Stimulated activated naive B cell treated with anti-CD40 and anti-IgM and Interleukin-4, amounts not matched to agents 10 μg/mL and 1 μg/mL and 100 μg/mL, for 72 hours (primary cell): ENCODE results near the gene DSCAML1.

Experiments used
- ATAC-seq, 2 donors: fragments of 150-1000 bp; cut with Tn5 transposase; replicated peaks; 2 replicates each; pipeline ENCODE4 v1.10.0; 2021; ENCODE audit warnings: moderate library complexity in 1 of 2
- DNase-seq: peaks from one replicate; pipeline ENCODE4 v3.0.0; 2021
- H3K27ac Mint-ChIP-seq: one replicate; pipeline ENCODE4 v1.8.0; 2022; ENCODE audit warnings: mild to moderate bottlenecking, mixed read lengths
- H3K27me3 Mint-ChIP-seq, 2 donors: one replicate each; pipeline ENCODE4 v1.8.0; 2022; ENCODE audit warnings: mixed read lengths in 2 of 2
- H3K36me3 Mint-ChIP-seq, 2 donors: one replicate each; pipeline ENCODE4 v1.8.0; 2022; ENCODE audit warnings: mixed read lengths in 2 of 2, mild to moderate bottlenecking in 1 of 2
- H3K4me1 Mint-ChIP-seq, 2 donors: one replicate each; pipeline ENCODE4 v1.8.0; 2022; ENCODE audit warnings: mixed read lengths in 2 of 2, mild to moderate bottlenecking in 1 of 2
- H3K4me3 Mint-ChIP-seq, 2 donors: one replicate each; pipeline ENCODE4 v1.8.0; 2022; ENCODE audit warnings: mild to moderate bottlenecking in 2 of 2, mixed read lengths in 2 of 2, moderate library complexity in 1 of 2
- H3K9me3 Mint-ChIP-seq, 2 donors: one replicate each; pipeline ENCODE4 v1.8.0; 2022; ENCODE audit warnings: mixed read lengths in 2 of 2, mild to moderate bottlenecking in 1 of 2

The DSCAML1 gene

GRCh38 chr11:117378976-117379865 is 417.8 kb downstream of the DSCAML1 start:
- Mint-ChIP-seq H3K27ac (no peak overlapping the region), H3K4me1 (peaks cover 0 to 2% of the 10 kb centered on the region in 2 donors), H3K27me3 (no peaks in the 10 kb centered on the region), H3K9me3 (no peaks in the 10 kb centered on the region), H3K4me3 (no peak overlapping the region), H3K36me3 (peaks cover 54 to 78% of the 10 kb centered on the region in 2 donors)
- ATAC-seq: no peak
- no peak for DNase-seq
